Activated CD4-positive, alpha-beta memory T cell treated with anti-CD3 and anti-CD28 coated beads for 36 hours (primary cell): ENCODE results near the gene ZP1. TPM values are rescaled to one million over a fixed set of nuclear protein-coding genes. Genes with fewer than 3 reads are reported as not detected.

Experiments used
- CTCF ChIA-PET: fragments of 350-600 bp; sonication (Branson Sonifier 250); formaldehyde crosslinking; loops from one replicate; lab custom pipeline; 2021; ENCODE audit warnings: antibody characterized with exemption, inconsistent platforms; lab: Charles Lee
- POLR2A ChIA-PET: fragments of 350-600 bp; sonication (Branson Sonifier 250); formaldehyde crosslinking; loops from one replicate; lab custom pipeline; 2021; ENCODE audit warnings: antibody characterized with exemption; lab: Charles Lee
- DNase-seq: peaks from one replicate; pipeline ENCODE4 v3.0.0-alpha.2; 2020
- H3K27ac Mint-ChIP-seq: one replicate; pipeline ENCODE4 v1.8.0; 2021; ENCODE audit warnings: mixed read lengths
- H3K27me3 Mint-ChIP-seq: one replicate; pipeline ENCODE4 v1.8.0; 2021; ENCODE audit warnings: mixed read lengths
- H3K36me3 Mint-ChIP-seq: one replicate; pipeline ENCODE4 v1.8.0; 2021; ENCODE audit warnings: mixed read lengths
- H3K4me1 Mint-ChIP-seq: one replicate; pipeline ENCODE4 v1.8.0; 2021; ENCODE audit warnings: low read depth, mixed read lengths
- H3K4me3 Mint-ChIP-seq: one replicate; pipeline ENCODE4 v1.8.0; 2021; ENCODE audit warnings: mild to moderate bottlenecking, mixed read lengths
- H3K9me3 Mint-ChIP-seq: one replicate; pipeline ENCODE4 v1.8.0; 2021; ENCODE audit warnings: mixed read lengths
- intact Hi-C: fragments of 100-400 bp; cut with micrococcal nuclease; formaldehyde crosslinking; loops from one replicate; pipeline ENCODE4 v1.15.1; 2023
- total RNA-seq, 2 experiments: library from RNA; stranded (reverse); gene quantifications; one replicate each; pipeline ENCODE4 v1.2.3, GENCODE V29; 2021

The ZP1 gene
- total RNA-seq, 2 experiments from 2014 or later: not detected

DNA sequence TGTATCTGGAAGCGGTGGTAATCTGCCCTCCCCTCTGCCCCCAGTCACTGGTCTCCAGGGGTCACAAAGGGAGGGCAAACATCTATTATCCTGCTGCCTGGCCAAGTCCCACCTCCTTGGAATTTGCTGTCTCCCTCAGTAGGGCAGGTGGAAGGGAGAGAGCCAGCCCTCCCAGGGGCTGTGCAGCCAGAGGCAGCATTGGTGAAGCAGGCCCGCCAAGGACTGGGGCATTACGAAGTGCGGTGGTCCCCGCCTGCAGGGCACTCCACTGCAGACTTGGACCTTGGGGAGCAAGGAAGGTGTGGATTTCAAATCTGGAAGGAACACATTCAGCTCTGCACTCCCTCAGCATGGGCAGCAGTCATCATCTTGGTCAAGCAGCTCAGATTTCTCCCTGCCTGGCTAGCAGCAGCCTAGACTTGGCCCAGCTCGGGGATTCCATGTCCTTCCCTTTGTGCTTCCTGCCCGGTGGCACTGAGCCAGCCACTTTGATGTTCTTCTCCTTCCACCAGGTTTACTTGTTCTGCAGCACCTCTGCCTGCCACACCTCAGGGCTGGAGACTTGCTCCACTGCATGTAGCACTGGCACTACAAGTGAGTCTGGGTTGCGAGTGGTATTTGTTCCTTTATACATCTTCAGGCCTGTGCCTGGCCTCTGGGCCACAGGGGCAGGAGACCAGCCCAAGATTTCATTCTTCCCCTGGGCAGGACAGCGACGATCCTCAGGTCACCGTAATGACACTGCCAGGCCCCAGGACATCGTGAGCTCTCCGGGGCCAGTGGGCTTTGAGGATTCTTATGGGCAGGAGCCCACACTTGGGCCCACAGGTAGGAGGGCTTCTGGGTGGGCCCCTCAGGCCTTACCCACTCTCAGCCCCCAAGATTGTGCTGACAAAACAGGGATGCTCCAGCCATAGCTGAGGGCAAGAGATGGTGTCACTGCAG, 7.4 kb downstream of the ZP1 start:
- H3K9me3 Mint-ChIP-seq: no peaks in the 10 kb centered on the region
- CTCF ChIA-PET: interaction anchor here (0.8 to 4.4 kb wide), 3 partner anchors 44 to 117 kb away, joined by 3 to 15 read pairs (median 4); no protein-coding TSS in a partner anchor
- POLR2A ChIA-PET: no interaction called here
- no peak overlapping the region for H3K27ac Mint-ChIP-seq
- H3K36me3 Mint-ChIP-seq: peaks cover 13% of the 10 kb centered on the region
- H3K4me1 Mint-ChIP-seq: peaks cover 5% of the 10 kb centered on the region
- DNase-seq: no peak
- intact Hi-C loops: no loop called here
- H3K4me3 Mint-ChIP-seq: no peak overlapping the region
- H3K27me3 Mint-ChIP-seq: no peaks in the 10 kb centered on the region

GRCh38 chr11:60875366-60876167, 8.2 kb downstream of the ZP1 start:
- H3K4me3 Mint-ChIP-seq: no peak overlapping the region
- H3K9me3 Mint-ChIP-seq: no peaks in the 10 kb centered on the region
- H3K36me3 Mint-ChIP-seq: peaks cover 17% of the 10 kb centered on the region
- no peak for DNase-seq
- CTCF ChIA-PET: interaction anchor here (0.8 to 4.4 kb wide), 4 partner anchors 24 to 116 kb away, joined by 3 to 15 read pairs (median 6); no protein-coding TSS in a partner anchor
- H3K4me1 Mint-ChIP-seq: peaks cover 5% of the 10 kb centered on the region
- no peak overlapping the region for H3K27ac Mint-ChIP-seq
- POLR2A ChIA-PET: no interaction called here
- intact Hi-C loops: no loop called here
- H3K27me3 Mint-ChIP-seq: no peaks in the 10 kb centered on the region

GRCh38 chr11:60876168-60876485, 8.8 kb downstream of the ZP1 start:
- Mint-ChIP-seq H3K4me1 (peaks cover 5% of the 10 kb centered on the region), H3K27ac (no peak overlapping the region)

GRCh38 chr11:60878245-60879101, 11.1 kb downstream of the ZP1 start:
- ChIA-PET POLR2A (no interaction called here), CTCF (interaction anchor here (1.0 kb wide), 1 partner anchor 21 kb away, joined by 3 read pairs; no protein-coding TSS in a partner anchor)
- Mint-ChIP-seq H3K27me3 (no peaks in the 10 kb centered on the region), H3K36me3 (peaks cover 27% of the 10 kb centered on the region), H3K27ac (no peak overlapping the region), H3K4me3 (no peak overlapping the region), H3K9me3 (no peaks in the 10 kb centered on the region), H3K4me1 (no peaks in the 10 kb centered on the region)
- no peak for DNase-seq
- intact Hi-C loops: no loop called here

More at GRCh38 chr11:60876168-60876485, 8.8 kb downstream of the ZP1 start:
- peaks cover 23% of the 10 kb centered on the region for H3K36me3 Mint-ChIP-seq
- H3K4me3 Mint-ChIP-seq: no peak overlapping the region
- no peaks in the 10 kb centered on the region for H3K9me3 Mint-ChIP-seq
- ChIA-PET POLR2A (no interaction called here), CTCF (interaction anchor here (2.1 to 4.4 kb wide), 2 partner anchors 23 to 45 kb away, joined by 8 to 15 read pairs; no protein-coding TSS in a partner anchor)
- intact Hi-C loops: no loop called here
- DNase-seq: no peak
- no peaks in the 10 kb centered on the region for H3K27me3 Mint-ChIP-seq

GRCh38 chr11:60879104-60879503, 11.8 kb downstream of the ZP1 start:
- Mint-ChIP-seq H3K4me3 (no peak overlapping the region), H3K27ac (no peak overlapping the region), H3K4me1 (no peaks in the 10 kb centered on the region), H3K36me3 (peaks cover 32% of the 10 kb centered on the region), H3K27me3 (no peaks in the 10 kb centered on the region), H3K9me3 (no peaks in the 10 kb centered on the region)
- intact Hi-C loops: no loop called here
- DNase-seq: no peak
- POLR2A ChIA-PET: no interaction called here
- CTCF ChIA-PET: no interaction called here

GRCh38 chr11:60879971-60880588, 12.7 kb downstream of the ZP1 start:
- no peak overlapping the region for H3K4me3 Mint-ChIP-seq
- no peak for DNase-seq
- no peaks in the 10 kb centered on the region for H3K27me3 Mint-ChIP-seq
- intact Hi-C loops: no loop called here
- no peak overlapping the region for H3K27ac Mint-ChIP-seq
- no peaks in the 10 kb centered on the region for H3K4me1 Mint-ChIP-seq
- H3K9me3 Mint-ChIP-seq: no peaks in the 10 kb centered on the region
- POLR2A ChIA-PET: no interaction called here
- H3K36me3 Mint-ChIP-seq: peaks cover 34% of the 10 kb centered on the region
- CTCF ChIA-PET: interaction anchor here (1.2 to 1.4 kb wide), 2 partner anchors 19 to 49 kb away, joined by 3 read pairs; no protein-coding TSS in a partner anchor

- DNase-seq: no peak
- no peaks in the 10 kb centered on the region for H3K4me1 Mint-ChIP-seq
- POLR2A ChIA-PET: no interaction called here
- no peaks in the 10 kb centered on the region for H3K27me3 Mint-ChIP-seq
- CTCF ChIA-PET: interaction anchor here (1.2 to 1.4 kb wide), 2 partner anchors 19 to 50 kb away, joined by 3 read pairs; no protein-coding TSS in a partner anchor
- intact Hi-C loops: no loop called here
- no peak overlapping the region for H3K27ac Mint-ChIP-seq
- peaks cover 40% of the 10 kb centered on the region for H3K36me3 Mint-ChIP-seq
- no peak overlapping the region for H3K4me3 Mint-ChIP-seq
- no peaks in the 10 kb centered on the region for H3K9me3 Mint-ChIP-seq
Observed at GRCh38 chr11:60880643-60881282, 13.4 kb downstream of the ZP1 start.

- DNase-seq: peak; percentile 47
- Mint-ChIP-seq H3K36me3 (peaks cover 40% of the 10 kb centered on the region), H3K4me3 (no peak overlapping the region), H3K4me1 (no peaks in the 10 kb centered on the region), H3K27me3 (no peaks in the 10 kb centered on the region), H3K9me3 (no peaks in the 10 kb centered on the region), H3K27ac (no peak overlapping the region)
- ChIA-PET CTCF (interaction anchor here (0.9 to 2.9 kb wide), 16 partner anchors 9 to 112 kb away, joined by 3 to 100 read pairs (median 6); partner anchors contain the start of gene PRPF19), POLR2A (interaction anchor here (1.2 kb wide), 1 partner anchor 15 kb away, joined by 5 read pairs; no protein-coding TSS in a partner anchor)
- intact Hi-C loops: loop anchor here (1.0 kb wide), 1 partner anchor 56 kb away; no protein-coding TSS in a partner anchor
Observed at GRCh38 chr11:60887556-60887955, 20.2 kb downstream of the ZP1 start.

DNA sequence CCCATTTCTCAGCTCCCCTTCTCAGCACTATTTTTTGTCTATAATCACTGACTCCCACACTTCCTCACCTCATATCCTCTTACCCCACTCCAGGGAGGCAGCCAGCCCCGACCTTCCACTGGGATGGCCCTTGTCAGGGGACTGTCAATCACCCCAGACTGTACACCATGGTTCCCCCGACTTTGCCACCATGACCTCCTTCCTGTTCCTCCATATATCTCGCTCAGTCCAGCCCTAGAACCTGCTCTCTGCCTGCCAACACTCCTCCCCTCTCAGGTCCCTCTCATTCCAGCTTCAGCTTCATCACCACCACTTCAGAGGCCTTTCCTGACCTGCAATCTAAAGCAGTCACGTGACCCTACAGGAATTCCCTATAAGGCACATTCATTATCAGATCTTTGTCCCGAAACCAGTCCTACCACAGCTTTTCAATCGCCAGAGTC, 22.5 kb downstream of the ZP1 start:
- ChIA-PET POLR2A (interaction anchor here (1.3 kb wide), 1 partner anchor 12 kb away, joined by 4 read pairs; no protein-coding TSS in a partner anchor), CTCF (interaction anchor here (0.7 to 3.6 kb wide), 4 partner anchors 9 to 73 kb away, joined by 3 to 24 read pairs (median 10); no protein-coding TSS in a partner anchor)
- DNase-seq: no peak
- no peaks in the 10 kb centered on the region for H3K9me3 Mint-ChIP-seq
- no peaks in the 10 kb centered on the region for H3K27me3 Mint-ChIP-seq
- no peak overlapping the region for H3K4me3 Mint-ChIP-seq
- H3K4me1 Mint-ChIP-seq: no peaks in the 10 kb centered on the region
- intact Hi-C loops: no loop called here
- H3K36me3 Mint-ChIP-seq: peaks cover 43% of the 10 kb centered on the region
- H3K27ac Mint-ChIP-seq: no peak overlapping the region

DNA sequence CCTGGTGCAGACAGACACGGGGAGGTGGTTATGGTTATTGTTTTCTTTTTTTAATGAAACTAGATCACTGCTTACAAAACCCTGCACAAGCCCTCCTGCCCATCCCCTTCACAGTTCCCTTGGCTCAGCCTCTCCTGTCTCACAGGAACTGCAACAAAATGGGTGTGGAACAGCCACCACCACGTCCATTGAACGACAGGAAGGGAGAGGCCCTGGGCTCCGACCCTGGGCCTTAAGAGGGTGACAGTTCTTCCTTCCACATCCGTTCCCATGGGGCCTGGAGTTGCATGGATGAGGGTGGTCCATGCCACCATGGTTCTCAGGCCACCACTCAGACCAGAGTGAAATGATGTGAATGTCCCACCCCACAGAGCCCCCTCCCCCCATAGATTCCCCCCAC, 23.4 kb downstream of the ZP1 start:
- Mint-ChIP-seq H3K27me3 (no peaks in the 10 kb centered on the region), H3K9me3 (no peaks in the 10 kb centered on the region), H3K4me3 (no peak overlapping the region), H3K27ac (no peak overlapping the region), H3K4me1 (no peaks in the 10 kb centered on the region), H3K36me3 (peaks cover 44% of the 10 kb centered on the region)
- ChIA-PET POLR2A (interaction anchor here (0.6 kb wide), 1 partner anchor 41 kb away, joined by 3 read pairs; no protein-coding TSS in a partner anchor), CTCF (interaction anchor here (0.6 to 3.6 kb wide), 3 partner anchors 9 to 59 kb away, joined by 4 to 24 read pairs (median 4); no protein-coding TSS in a partner anchor)
- no peak for DNase-seq
- intact Hi-C loops: no loop called here
